Activated CD8-positive, alpha-beta memory T cell treated with anti-CD3 and anti-CD28 coated beads for 36 hours (primary cell): Measurements from ENCODE around the gene PFDN5. TPM values are rescaled to one million over a fixed set of nuclear protein-coding genes. Genes with fewer than 3 reads are reported as not detected.
"Not testable (repeated sequence)": the region's sequence is repeated elsewhere in the genome, so short reads cannot be mapped to it uniquely, and the experiment has no call there.

Source experiments
- CTCF ChIA-PET: fragments of 350-600 bp; sonication (Branson Sonifier 250); formaldehyde crosslinking; loops from one replicate; lab custom pipeline; 2021; ENCODE audit warnings: antibody characterized with exemption; lab: Charles Lee
- POLR2A ChIA-PET: fragments of 350-600 bp; sonication (Branson Sonifier 250); formaldehyde crosslinking; loops from one replicate; lab custom pipeline; 2021; ENCODE audit warnings: antibody characterized with exemption; lab: Charles Lee
- total RNA-seq, 2 experiments: library from RNA; stranded (reverse); gene quantifications; one replicate each; pipeline ENCODE4 v1.2.3, GENCODE V29; 2021

PFDN5 gene
- total RNA-seq, 2 experiments from 2014 or later = 338 to 349 TPM

- ChIA-PET POLR2A (interaction anchor here (0.6 kb wide), 1 partner anchor 10 kb away, joined by 4 read pairs; no protein-coding TSS in a partner anchor), CTCF (no interaction called here)
Measured at GRCh38 chr12:53308276-53308675, 12.9 kb downstream of the PFDN5 start.

GRCh38 chr12:53313996-53314395 is 18.7 kb downstream of the PFDN5 start:
- POLR2A ChIA-PET = interaction anchor here (0.6 kb wide), 1 partner anchor 9 kb away, joined by 3 read pairs; no protein-coding TSS in a partner anchor
- CTCF ChIA-PET = no interaction called here

- POLR2A ChIA-PET = interaction anchor here (0.6 to 3.7 kb wide), 12 partner anchors 22 to 242 kb away, joined by 3 to 16 read pairs (median 6); partner anchors contain the start of genes CSAD, MYG1, PFDN5 and SOAT2
- CTCF ChIA-PET = interaction anchor here (0.6 to 8.3 kb wide), 44 partner anchors 10 to 180 kb away, joined by 3 to 114 read pairs (median 4); partner anchors contain the start of genes CSAD, ITGB7, MYG1 and PFDN5
Measured at GRCh38 chr12:53320352-53321195, 25.2 kb downstream of the PFDN5 start.

GRCh38 chr12:53324113-53324778 is 28.9 kb downstream of the PFDN5 start:
- POLR2A ChIA-PET = interaction anchor here (0.6 to 2.6 kb wide), 8 partner anchors 21 to 247 kb away, joined by 3 to 12 read pairs (median 4); partner anchors contain the start of genes MYG1, PFDN5 and TARBP2
- CTCF ChIA-PET = interaction anchor here (0.6 to 8.3 kb wide), 13 partner anchors 15 to 260 kb away, joined by 3 to 114 read pairs (median 4); partner anchors contain the start of genes ITGB7 and SP1

- ChIA-PET CTCF (interaction anchor here (0.6 to 8.3 kb wide), 6 partner anchors 21 to 260 kb away, joined by 3 to 114 read pairs (median 6); partner anchors contain the start of gene SP1), POLR2A (interaction anchor here (0.6 to 2.6 kb wide), 6 partner anchors 20 to 247 kb away, joined by 3 to 12 read pairs (median 4); partner anchors contain the start of genes PFDN5 and TARBP2)
Measured at GRCh38 chr12:53324779-53325510, 29.6 kb downstream of the PFDN5 start.

GRCh38 chr12:53325511-53326061 is 30.2 kb downstream of the PFDN5 start:
- CTCF ChIA-PET = interaction anchor here (1.5 to 8.3 kb wide), 6 partner anchors 15 to 148 kb away, joined by 4 to 114 read pairs (median 8); partner anchors contain the start of gene SP1
- POLR2A ChIA-PET = interaction anchor here (1.2 to 2.6 kb wide), 4 partner anchors 19 to 106 kb away, joined by 4 to 12 read pairs (median 7); partner anchors contain the start of gene PFDN5

GRCh38 chr12:53326460-53327185 is 31.3 kb downstream of the PFDN5 start:
- POLR2A ChIA-PET = interaction anchor here (0.6 kb wide), 1 partner anchor 15 kb away, joined by 3 read pairs; no protein-coding TSS in a partner anchor
- CTCF ChIA-PET = interaction anchor here (1.4 to 8.3 kb wide), 5 partner anchors 14 to 114 kb away, joined by 4 to 114 read pairs (median 10); no protein-coding TSS in a partner anchor

GRCh38 chr12:53327435-53328042 is 32.2 kb downstream of the PFDN5 start:
- POLR2A ChIA-PET = interaction anchor here (0.6 to 1.4 kb wide), 2 partner anchors 94 to 152 kb away, joined by 3 read pairs; no protein-coding TSS in a partner anchor
- CTCF ChIA-PET = interaction anchor here (0.7 to 8.3 kb wide), 6 partner anchors 13 to 114 kb away, joined by 3 to 114 read pairs (median 4); no protein-coding TSS in a partner anchor

GRCh38 chr12:53328043-53328435 is 32.7 kb downstream of the PFDN5 start:
- ChIA-PET POLR2A (interaction anchor here (0.6 to 2.2 kb wide), 3 partner anchors 17 to 151 kb away, joined by 3 to 6 read pairs (median 3); no protein-coding TSS in a partner anchor), CTCF (interaction anchor here (1.0 to 8.3 kb wide), 4 partner anchors 18 to 114 kb away, joined by 3 to 114 read pairs (median 7); no protein-coding TSS in a partner anchor)

GRCh38 chr12:53330671-53331070 is 35.3 kb downstream of the PFDN5 start:
- ChIA-PET CTCF (interaction anchor here (0.5 to 2.5 kb wide), 5 partner anchors 14 to 373 kb away, joined by 3 to 12 read pairs (median 5); no protein-coding TSS in a partner anchor), POLR2A (interaction anchor here (0.6 to 0.7 kb wide), 2 partner anchors 43 to 71 kb away, joined by 3 to 7 read pairs; no protein-coding TSS in a partner anchor)

GRCh38 chr12:53332339-53332738 is 37.0 kb downstream of the PFDN5 start:
- CTCF ChIA-PET = interaction anchor here (1.3 to 2.3 kb wide), 2 partner anchors 11 to 13 kb away, joined by 5 to 10 read pairs; partner anchors contain the start of gene AAAS
- POLR2A ChIA-PET = not testable (repeated sequence)

GRCh38 chr12:53332744-53333143 is 37.4 kb downstream of the PFDN5 start:
- ChIA-PET CTCF (interaction anchor here (1.2 to 2.3 kb wide), 2 partner anchors 11 to 12 kb away, joined by 4 to 10 read pairs; partner anchors contain the start of gene AAAS), POLR2A (interaction anchor here (0.7 kb wide), 1 partner anchor 122 kb away, joined by 6 read pairs; no protein-coding TSS in a partner anchor)

- POLR2A ChIA-PET = interaction anchor here (0.7 kb wide), 1 partner anchor 122 kb away, joined by 6 read pairs; no protein-coding TSS in a partner anchor
Measured at GRCh38 chr12:53333289-53333688, 37.9 kb downstream of the PFDN5 start.

GRCh38 chr12:53333845-53334244 is 38.5 kb downstream of the PFDN5 start:
- POLR2A ChIA-PET = no interaction called here
- CTCF ChIA-PET = interaction anchor here (0.8 to 2.3 kb wide), 3 partner anchors 11 to 32 kb away, joined by 3 to 10 read pairs (median 4); partner anchors contain the start of gene AAAS

More at GRCh38 chr12:53333289-53333688, 37.9 kb downstream of the PFDN5 start:
- CTCF ChIA-PET = interaction anchor here (0.8 to 2.3 kb wide), 3 partner anchors 12 to 33 kb away, joined by 3 to 10 read pairs (median 4); partner anchors contain the start of gene AAAS

- POLR2A ChIA-PET = interaction anchor here (0.7 kb wide), 1 partner anchor 19 kb away, joined by 3 read pairs; no protein-coding TSS in a partner anchor
- CTCF ChIA-PET = interaction anchor here (0.6 to 0.8 kb wide), 3 partner anchors 13 to 1054 kb away, joined by 3 read pairs; partner anchors contain the start of gene AAAS
Measured at GRCh38 chr12:53334822-53335221, 39.5 kb downstream of the PFDN5 start.
